Measurements from ENCODE around the gene NRDE2. TPM values are rescaled to one million over a fixed set of nuclear protein-coding genes. Genes with fewer than 3 reads are reported as not detected.

NRDE2 gene
- total RNA-seq, 1 donor from 2014 or later = 19.7 TPM

DNA sequence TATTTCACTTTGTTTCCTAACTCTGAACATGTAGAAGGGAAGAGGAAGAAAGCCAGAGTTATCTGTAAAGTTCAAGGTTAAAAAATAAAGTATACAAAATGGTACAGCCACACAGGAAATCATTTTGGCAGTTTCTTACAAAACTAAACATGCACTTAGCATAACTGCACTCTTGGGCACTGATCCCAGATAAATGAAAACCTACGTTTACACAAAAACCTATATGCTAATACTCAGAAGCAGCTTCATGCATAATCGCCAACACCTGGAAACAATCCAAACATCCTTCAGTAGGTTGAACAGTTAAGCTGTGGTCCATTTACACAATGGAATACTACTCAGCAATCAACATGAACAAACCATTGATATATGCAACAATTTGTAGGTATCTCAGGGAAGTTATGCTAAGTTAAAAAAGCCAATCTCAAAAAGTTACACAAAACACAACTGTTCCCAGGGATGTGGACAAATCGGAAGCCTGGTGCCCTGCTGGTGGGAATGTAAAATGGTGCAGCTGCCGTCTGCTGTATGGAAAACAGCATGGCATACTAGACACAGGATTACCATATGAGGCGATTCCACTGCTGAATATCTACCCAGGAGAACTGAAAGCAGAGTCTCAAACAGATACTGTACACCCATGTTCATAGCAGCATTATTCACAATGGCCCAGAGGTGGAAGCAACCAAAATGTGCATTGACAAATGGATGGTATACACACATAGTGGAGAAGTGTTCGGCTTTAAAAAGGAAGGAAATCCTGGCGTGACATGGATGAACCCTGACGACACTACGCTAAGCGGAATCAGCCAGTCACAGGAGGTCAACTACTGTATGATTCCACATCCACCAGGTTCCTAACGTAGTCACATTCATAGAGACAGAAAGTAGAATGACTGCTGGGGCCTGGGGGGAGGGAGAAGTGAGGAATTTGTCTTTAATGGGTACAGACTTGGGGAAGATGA lies 37.7 kb downstream of the NRDE2 start:
- Histone ChIP-seq H3K4me1 (ENCODE audit: insufficient read depth, low read length) (no peaks in the 10 kb centered on the region), H3K4me2 (ENCODE audit: low read length) (no peak overlapping the region), H3K4me3 (ENCODE audit: insufficient read depth, low read depth, low read length) (no peak overlapping the region), H3K9me3 (ENCODE audit: insufficient read depth, low read depth, low read length) (no peaks in the 10 kb centered on the region), H3K27me3 (ENCODE audit: insufficient read depth, low read length) (no peaks in the 10 kb centered on the region), H3K36me3 (ENCODE audit: insufficient read depth, low read length) (peaks cover 24% of the 10 kb centered on the region), H4K20me1 (ENCODE audit: insufficient read depth, low read length) (peaks cover 4% of the 10 kb centered on the region), H3K79me2 (ENCODE audit: insufficient read depth, low read length) (no peaks in the 10 kb centered on the region), H3K9ac (ENCODE audit: low read length) (no peak overlapping the region), H2AFZ (ENCODE audit: low read depth, low read length) (no peak overlapping the region), H3K27ac (ENCODE audit: low read depth, low read length) (no peak overlapping the region)
- no peak for DNase-seq (ENCODE audit: low read depth)
- FAIRE-seq = no peak
- no peaks in the 10 kb centered on the region for H3K9me3 Mint-ChIP-seq (ENCODE audit: unreplicated experiment)
- H3K4me1 Mint-ChIP-seq (ENCODE audit: low read depth, unreplicated experiment) = peaks cover 2% of the 10 kb centered on the region
- H3K27me3 Mint-ChIP-seq (ENCODE audit: low read depth, unreplicated experiment) = no peaks in the 10 kb centered on the region
- H3K36me3 Mint-ChIP-seq (ENCODE audit: low read depth, unreplicated experiment) = peaks cover 8% of the 10 kb centered on the region
- H3K4me3 Mint-ChIP-seq (ENCODE audit: unreplicated experiment) = no peak overlapping the region
- TF ChIP-seq CTCF (IDR thresholded peaks at IDR 0.05; ENCODE audit: insufficient read depth, low read depth, low read length) (no peak), EZH2 (IDR thresholded peaks at IDR 0.05; ENCODE audit: insufficient read depth, low read length) (no peak)
- no peak overlapping the region for H3K27ac Mint-ChIP-seq (ENCODE audit: unreplicated experiment)

DNA sequence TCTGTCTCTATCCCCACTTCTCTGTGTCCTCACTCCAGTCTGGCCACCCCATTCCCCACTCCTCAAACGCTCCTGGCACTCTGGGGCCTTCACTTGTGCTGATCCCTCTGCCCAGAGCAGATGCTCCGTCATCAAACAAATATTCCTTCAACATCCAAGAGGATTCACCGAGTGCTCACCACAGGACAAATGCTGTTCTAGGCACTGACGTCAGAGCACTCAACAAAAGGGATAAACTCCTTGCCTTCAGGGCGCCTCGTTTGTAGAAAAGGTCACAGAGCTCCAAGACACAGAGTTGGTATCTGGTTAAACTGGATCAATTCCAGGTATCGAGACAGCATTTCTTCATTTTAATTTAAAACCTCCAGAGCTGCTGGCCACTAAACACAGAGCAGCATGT lies 40.0 kb downstream of the NRDE2 start:
- Histone ChIP-seq H3K4me3 (ENCODE audit: insufficient read depth, low read depth, low read length) (no peak overlapping the region), H3K9ac (ENCODE audit: low read length) (no peak overlapping the region), H3K36me3 (ENCODE audit: insufficient read depth, low read length) (peaks cover 25% of the 10 kb centered on the region), H3K4me2 (ENCODE audit: low read length) (no peak overlapping the region), H3K27ac (ENCODE audit: low read depth, low read length) (no peak overlapping the region), H3K4me1 (ENCODE audit: insufficient read depth, low read length) (no peaks in the 10 kb centered on the region), H3K9me3 (ENCODE audit: insufficient read depth, low read depth, low read length) (no peaks in the 10 kb centered on the region), H4K20me1 (ENCODE audit: insufficient read depth, low read length) (peaks cover 4% of the 10 kb centered on the region), H3K27me3 (ENCODE audit: insufficient read depth, low read length) (no peaks in the 10 kb centered on the region), H3K79me2 (ENCODE audit: insufficient read depth, low read length) (no peaks in the 10 kb centered on the region), H2AFZ (ENCODE audit: low read depth, low read length) (no peak overlapping the region)
- no peak for TF ChIP-seq CTCF (IDR thresholded peaks at IDR 0.05; ENCODE audit: insufficient read depth, low read depth, low read length)
- TF ChIP-seq EZH2 (IDR thresholded peaks at IDR 0.05; ENCODE audit: insufficient read depth, low read length) = no peak
- Mint-ChIP-seq H3K36me3 (ENCODE audit: low read depth, unreplicated experiment) (peaks cover 10% of the 10 kb centered on the region), H3K4me1 (ENCODE audit: low read depth, unreplicated experiment) (peaks cover 2% of the 10 kb centered on the region), H3K9me3 (ENCODE audit: unreplicated experiment) (no peaks in the 10 kb centered on the region), H3K27me3 (ENCODE audit: low read depth, unreplicated experiment) (no peaks in the 10 kb centered on the region), H3K4me3 (ENCODE audit: unreplicated experiment) (no peak overlapping the region), H3K27ac (ENCODE audit: unreplicated experiment) (no peak overlapping the region)
- no peak for FAIRE-seq
- DNase-seq (ENCODE audit: low read depth) = no peak

Data from astrocyte (in vitro differentiated cells and primary cell).